NT2/D1 (cell line): ENCODE data around the gene EPHA5.

Source experiments
- SUZ12 ChIP-seq: IDR thresholded peaks from 2 replicates; pipeline ENCODE4 v1.6.1; 2011; ENCODE audit not compliant: insufficient read length, insufficient read depth; ENCODE audit errors: extremely low read depth
- YY1 ChIP-seq: IDR thresholded peaks from 2 replicates; pipeline ENCODE4 v1.6.1; 2011; ENCODE audit not compliant: insufficient read length, insufficient read depth
- ZNF274 ChIP-seq: IDR thresholded peaks from 2 replicates; pipeline ENCODE4 v1.6.1; 2011; ENCODE audit warnings: mild to moderate bottlenecking, low read depth, low read length

GRCh38 chr4:65461781-65462180 is 208.5 kb downstream of the EPHA5 start:
- no peak for TF ChIP-seq YY1
- no peak for TF ChIP-seq ZNF274
- TF ChIP-seq SUZ12: no peak
